ENCODE data around the gene CAPRIN1.

DNA sequence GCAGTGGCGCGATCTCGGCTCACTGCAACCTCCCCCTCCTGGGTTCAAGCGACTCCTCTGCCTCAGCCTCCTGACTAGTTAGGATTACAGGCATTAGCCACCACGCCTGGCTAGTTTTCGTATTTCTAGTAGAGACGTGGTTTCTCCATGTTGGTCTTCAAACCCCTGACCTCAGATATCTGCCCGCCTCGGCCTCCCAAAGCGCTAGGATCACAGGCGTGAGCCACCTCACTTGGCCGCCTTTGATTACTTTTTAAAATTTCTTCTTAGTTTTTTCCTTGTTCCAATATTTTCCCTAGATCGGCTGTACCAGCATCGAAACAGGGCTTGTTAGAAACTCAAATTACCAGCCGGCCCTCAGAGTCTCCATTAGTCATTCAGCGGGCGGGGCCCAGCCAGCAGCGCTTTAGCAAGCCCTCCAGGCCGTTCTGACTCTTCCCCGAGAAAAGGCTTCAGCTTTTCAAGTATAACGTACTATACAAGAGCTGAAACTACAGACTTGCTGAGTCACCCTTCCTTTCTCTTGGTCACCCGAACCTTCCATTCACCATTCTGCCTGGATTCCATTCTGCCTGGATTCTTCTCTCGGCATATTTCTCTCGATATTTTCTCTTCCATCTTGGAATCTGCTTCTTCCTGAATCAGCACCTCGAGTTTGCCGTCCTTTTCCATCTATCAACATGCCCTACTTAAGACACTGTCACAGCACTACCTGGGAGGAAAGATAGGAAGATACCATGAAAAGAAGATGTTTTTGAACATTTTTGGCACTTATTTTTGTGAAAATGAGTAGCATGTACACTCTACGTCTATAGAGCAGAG is 6.7 kb upstream of the CAPRIN1 start:
- TF ChIP-seq, protein P1, sequence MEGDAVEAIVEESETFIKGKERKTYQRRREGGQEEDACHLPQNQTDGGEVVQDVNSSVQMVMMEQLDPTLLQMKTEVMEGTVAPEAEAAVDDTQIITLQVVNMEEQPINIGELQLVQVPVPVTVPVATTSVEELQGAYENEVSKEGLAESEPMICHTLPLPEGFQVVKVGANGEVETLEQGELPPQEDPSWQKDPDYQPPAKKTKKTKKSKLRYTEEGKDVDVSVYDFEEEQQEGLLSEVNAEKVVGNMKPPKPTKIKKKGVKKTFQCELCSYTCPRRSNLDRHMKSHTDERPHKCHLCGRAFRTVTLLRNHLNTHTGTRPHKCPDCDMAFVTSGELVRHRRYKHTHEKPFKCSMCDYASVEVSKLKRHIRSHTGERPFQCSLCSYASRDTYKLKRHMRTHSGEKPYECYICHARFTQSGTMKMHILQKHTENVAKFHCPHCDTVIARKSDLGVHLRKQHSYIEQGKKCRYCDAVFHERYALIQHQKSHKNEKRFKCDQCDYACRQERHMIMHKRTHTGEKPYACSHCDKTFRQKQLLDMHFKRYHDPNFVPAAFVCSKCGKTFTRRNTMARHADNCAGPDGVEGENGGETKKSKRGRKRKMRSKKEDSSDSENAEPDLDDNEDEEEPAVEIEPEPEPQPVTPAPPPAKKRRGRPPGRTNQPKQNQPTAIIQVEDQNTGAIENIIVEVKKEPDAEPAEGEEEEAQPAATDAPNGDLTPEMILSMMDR (IDR thresholded peaks at IDR 0.05; ENCODE audit: insufficient read depth, low read length): no peak
- no peak for TF ChIP-seq POLR2AphosphoS5 (IDR thresholded peaks at IDR 0.05; ENCODE audit: low read depth)
- TF ChIP-seq GABPA (IDR thresholded peaks at IDR 0.05; ENCODE audit: low read depth): no peak
- TF ChIP-seq SPI1 (IDR thresholded peaks at IDR 0.05; ENCODE audit: borderline replicate concordance, low read depth): no peak
- TF ChIP-seq, protein P2, sequence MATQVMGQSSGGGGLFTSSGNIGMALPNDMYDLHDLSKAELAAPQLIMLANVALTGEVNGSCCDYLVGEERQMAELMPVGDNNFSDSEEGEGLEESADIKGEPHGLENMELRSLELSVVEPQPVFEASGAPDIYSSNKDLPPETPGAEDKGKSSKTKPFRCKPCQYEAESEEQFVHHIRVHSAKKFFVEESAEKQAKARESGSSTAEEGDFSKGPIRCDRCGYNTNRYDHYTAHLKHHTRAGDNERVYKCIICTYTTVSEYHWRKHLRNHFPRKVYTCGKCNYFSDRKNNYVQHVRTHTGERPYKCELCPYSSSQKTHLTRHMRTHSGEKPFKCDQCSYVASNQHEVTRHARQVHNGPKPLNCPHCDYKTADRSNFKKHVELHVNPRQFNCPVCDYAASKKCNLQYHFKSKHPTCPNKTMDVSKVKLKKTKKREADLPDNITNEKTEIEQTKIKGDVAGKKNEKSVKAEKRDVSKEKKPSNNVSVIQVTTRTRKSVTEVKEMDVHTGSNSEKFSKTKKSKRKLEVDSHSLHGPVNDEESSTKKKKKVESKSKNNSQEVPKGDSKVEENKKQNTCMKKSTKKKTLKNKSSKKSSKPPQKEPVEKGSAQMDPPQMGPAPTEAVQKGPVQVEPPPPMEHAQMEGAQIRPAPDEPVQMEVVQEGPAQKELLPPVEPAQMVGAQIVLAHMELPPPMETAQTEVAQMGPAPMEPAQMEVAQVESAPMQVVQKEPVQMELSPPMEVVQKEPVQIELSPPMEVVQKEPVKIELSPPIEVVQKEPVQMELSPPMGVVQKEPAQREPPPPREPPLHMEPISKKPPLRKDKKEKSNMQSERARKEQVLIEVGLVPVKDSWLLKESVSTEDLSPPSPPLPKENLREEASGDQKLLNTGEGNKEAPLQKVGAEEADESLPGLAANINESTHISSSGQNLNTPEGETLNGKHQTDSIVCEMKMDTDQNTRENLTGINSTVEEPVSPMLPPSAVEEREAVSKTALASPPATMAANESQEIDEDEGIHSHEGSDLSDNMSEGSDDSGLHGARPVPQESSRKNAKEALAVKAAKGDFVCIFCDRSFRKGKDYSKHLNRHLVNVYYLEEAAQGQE (IDR thresholded peaks at IDR 0.05; ENCODE audit: insufficient replicate concordance, low read depth): no peak

Measured in HL-60 (cell line).